Activated CD8-positive, alpha-beta memory T cell treated with anti-CD3 and anti-CD28 coated beads, Interleukin-2, amount 50 U/mL, for 1 hour (primary cell): ENCODE results near the gene TTC28.
"Not testable (repeated sequence)": the region's sequence is repeated elsewhere in the genome, so short reads cannot be mapped to it uniquely, and the experiment has no call there.

Experiments used
- DNase-seq: peaks from one replicate; pipeline ENCODE4 v3.0.0-alpha.2; 2020; ENCODE audit errors: extremely low read depth

The TTC28 gene

DNA sequence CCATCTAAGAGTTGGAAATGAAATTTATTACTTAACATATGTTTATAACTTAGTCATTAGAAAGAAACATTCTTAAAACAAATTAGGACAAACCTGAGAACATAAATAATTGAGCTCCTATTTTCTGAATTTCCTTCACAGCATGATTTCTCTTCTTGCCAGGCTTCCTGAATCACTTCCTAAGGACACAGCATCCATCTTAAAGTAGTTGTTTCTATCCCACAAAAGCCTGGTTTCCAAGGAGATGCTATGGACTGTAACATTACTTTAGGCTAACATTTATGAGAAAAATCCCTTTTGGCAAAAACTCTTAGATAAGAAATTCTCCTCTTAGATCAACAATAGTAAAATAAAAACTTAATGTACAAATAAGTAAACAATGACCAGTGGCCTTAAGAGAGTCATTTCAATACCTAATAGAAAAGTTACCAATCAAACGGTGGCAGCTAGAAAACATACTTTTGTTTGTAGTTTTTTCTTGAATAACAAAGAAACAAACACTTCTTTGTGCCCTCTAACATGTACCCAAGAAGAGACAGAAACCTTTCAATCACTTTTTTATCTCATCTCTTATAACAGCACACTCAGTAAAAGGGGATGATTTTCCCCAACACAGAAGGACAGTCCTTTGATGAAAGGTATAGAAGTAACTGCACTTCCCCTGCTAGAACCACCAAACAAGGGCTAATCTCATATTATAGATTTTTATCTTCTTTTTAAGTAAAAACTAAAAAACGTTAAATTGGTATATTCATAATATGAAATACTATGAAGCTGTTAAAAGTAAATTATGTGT, 74.5 kb downstream of the TTC28 start:
- no peak for DNase-seq

- DNase-seq, result no peak
These were observed 77.7 kb downstream of the TTC28 start for GRCh38 chr22:28601915-28602314.

DNA sequence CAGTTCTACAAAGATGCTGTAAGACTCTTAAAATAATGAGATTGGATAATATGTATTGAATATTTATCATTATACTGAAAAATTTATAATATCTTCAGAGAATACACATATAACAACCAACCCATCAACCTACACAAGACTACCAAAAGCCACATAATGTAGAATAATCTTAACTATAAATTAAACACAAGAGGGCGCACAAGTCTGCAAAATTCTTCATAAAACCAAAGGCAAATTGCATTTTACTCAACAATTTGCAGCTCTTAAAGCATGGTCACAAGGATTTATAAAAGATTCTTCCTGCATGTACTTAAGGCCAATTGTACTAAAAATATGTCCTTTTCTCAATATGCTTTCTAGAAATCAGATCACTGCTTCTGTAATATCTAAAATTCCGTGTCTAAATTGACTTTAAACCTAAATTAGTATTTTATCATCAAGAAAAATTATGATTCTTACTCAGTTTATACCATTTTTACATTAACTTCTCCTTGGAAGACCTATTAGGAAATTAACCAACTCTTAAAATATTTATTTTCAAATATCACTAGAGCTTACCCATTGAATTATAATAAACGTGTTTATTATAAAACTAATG, 79.0 kb downstream of the TTC28 start:
- peak; percentile 12 for DNase-seq

DNA sequence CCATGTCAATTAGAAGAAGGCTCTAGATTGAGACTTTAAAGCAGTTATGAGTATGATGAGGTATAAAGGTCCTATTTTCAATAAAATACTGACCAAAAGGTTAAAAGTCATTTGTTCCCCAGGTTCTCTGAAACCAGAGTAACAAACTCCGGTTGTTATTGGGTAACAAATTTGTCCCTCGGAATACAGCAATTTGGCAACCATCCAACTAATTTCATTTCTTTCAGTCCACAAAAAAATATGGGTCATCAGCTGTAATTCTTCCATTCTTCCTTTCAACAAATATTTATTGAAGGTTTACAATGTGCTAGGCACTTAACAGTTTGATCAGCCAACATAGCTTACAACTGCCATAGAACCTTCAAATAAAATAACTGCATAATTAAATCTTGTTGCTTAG, 79.9 kb downstream of the TTC28 start:
- no peak for DNase-seq

DNA sequence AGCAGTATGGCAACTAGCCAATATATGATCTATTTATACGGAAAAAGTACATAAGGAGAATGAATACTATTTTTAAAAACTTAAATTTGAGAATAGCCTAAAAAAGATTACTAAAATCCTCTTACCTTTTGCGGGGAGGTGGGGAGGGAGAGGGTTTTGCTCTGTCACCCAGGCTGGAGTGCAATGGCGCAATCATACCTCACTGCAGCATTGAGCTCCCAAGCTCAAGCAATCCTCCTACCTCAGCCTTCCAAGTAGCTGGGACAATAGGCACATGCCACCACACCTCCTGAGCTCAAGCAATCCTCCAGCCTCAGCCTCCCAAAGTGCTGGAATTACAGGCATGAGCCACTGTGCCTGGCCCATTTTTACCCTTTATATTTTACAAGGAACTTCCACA, 82.0 kb downstream of the TTC28 start:
- DNase-seq, result no peak

DNA sequence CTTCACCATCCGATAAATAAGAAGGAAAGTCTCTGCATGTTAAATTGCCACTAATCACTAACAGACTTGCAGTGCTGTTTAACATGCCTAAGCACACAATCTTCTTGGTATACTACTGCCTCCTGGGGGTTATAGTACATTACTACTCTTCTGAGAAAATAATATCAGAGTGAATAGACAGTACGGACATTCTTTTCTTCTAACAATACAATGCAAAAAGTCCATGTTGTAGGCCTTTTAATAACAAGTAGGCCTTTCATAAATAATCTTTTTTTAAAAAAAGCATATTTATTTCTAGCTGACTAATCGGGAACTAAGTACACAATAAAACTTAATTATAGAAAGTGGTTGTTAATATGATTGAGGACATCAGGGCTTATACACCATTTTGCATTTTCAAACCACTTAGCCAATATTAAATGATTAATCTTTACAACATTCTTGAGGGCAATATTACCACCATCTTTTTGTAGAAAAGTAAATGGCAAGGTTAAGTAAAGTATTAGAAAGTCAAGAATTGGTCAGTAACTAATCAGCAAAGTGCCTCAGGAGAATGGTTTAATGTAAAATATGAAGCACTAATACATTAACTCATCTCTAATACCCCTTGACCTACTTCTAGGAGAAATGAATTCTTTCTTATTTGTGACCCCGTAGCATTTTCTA, 84.7 kb downstream of the TTC28 start:
- no peak for DNase-seq

DNA sequence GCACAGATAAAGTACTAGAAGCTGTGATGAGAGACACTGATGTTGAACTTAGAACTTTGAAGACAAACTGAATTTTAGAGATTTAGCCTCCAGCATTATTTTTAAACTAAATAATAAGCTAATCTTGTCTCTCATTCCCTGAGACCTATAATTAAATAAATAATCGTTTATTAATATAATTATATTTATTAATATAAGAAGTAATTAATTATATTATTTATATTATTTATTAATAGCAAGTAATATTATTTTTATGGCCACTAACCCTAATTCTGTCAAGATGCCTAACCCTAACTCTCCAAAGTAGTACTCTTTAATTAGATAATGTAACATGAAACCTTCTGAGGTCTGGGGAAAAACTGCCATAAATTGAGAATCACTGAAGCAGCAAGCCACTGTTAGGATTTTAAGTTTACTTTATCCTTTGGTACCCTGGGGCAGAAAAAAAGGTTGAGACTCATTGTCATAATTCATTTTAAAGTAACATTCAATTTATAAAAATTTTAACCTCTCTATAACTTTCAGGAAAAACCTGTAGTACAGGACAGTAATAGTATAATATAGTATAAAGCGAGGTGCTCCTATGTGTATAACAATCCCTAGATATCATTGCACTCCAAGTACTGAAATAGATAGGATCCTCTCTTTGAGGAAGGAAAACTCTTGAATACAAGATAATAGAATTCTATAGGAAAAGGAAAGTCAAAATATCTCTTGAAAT, 85.4 kb downstream of the TTC28 start:
- no peak for DNase-seq

DNA sequence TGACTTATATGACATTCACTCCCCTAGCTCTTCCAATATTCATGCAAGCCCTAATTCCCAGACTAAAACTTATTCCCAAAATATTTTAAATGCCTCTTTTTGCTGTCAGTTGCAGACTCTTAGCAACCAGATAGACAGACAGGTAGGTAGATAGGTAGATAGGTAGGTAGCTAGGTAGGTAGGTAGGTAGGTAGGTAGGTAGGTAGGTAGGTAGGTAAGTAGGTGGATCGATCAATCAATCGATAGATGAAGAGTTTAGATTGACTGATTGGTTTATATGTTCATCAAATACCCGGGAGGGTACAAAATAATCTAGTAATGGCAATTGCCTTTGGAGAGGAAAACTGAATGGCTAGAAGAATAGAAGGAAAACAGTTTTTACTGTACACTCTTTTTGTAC, 86.3 kb downstream of the TTC28 start:
- no peak for DNase-seq

DNA sequence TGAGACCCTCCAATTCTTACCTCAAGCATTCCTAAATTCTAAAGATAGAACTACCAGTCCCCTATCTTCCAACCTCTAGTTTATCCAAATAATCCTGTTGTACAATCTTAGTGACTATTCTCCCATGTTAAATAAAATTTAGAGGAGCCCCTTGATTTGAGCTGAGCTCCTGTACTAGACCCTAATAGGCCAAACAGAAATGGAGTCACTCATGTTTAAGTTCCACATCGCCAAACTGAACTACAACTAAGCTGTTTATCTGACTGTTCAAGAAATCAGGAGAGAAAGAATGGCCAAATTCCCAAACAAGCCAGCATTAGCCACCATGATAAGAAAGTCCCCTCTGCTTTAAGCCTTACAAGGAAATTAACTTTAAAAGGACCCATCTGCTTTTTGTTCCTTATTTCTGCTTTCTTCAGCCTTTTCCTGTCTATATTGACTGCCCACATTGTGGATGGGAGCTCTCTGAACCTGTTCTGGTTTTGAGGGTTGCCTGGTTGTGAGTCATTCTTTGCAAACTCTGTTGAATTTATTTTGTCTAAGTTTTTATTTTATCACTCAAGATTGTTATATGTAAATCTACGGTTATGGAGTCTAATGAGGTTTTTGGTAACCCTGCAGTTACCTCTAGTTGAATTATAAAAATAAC, 90.4 kb downstream of the TTC28 start:
- DNase-seq, result no peak

- DNase-seq, result no peak
These were observed 94.3 kb downstream of the TTC28 start for GRCh38 chr22:28585324-28585723.

GRCh38 chr22:28582806-28583205, 96.8 kb downstream of the TTC28 start:
- no peak for DNase-seq

GRCh38 chr22:28581016-28581415, 98.6 kb downstream of the TTC28 start:
- DNase-seq, result no peak

DNA sequence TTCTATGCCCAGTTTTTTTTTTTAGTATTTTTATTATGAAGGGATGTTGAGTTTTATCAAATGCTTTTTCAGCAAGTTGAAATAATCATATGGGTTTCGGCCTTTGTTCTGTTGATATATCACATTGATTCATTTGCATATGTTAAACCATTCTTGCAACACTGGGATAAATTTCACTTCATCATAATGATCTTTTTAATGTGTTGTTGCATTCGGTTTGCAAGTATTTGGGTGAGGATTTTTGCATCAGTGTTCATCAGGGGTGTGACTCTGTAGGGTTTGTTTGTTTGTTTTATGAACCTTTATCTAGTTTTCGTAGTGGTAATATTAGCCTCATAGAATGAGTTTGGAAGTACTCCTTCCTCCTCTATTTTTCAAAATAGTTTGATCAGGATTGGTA, 103.5 kb downstream of the TTC28 start:
- no peak for DNase-seq

- DNase-seq, result no peak
These were observed 105.4 kb downstream of the TTC28 start for GRCh38 chr22:28574159-28574788.

DNA sequence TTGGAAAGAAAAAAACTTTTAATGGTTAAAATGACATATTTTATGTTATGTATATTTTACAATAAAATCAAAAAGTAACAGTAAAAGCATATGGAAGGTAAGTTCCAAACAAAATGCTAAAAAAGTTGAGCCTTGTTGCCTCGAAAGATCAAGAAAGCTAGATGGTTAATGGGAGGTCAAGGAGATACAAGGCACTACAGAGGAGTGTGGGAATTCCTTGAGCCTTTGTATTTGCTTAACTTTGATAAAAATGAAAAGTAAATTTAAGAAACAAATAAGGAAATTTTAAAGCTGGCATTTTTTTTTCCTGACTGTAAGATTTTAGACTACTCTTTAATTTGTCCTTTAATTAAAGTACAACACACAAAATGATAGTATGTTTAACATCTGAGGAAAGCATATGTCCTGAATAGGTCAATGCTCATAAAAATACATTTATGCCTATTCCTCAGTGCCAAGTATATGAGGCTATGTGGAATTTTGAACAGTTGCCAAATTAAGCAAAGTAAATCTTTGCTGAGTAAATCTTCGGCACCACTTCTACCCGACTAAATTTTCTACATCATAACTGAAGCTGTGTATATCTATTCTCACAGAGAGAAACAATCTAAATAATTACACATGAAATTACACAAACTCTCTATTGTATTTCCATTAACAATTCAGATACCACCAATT, 108.8 kb downstream of the TTC28 start:
- no peak for DNase-seq

DNA sequence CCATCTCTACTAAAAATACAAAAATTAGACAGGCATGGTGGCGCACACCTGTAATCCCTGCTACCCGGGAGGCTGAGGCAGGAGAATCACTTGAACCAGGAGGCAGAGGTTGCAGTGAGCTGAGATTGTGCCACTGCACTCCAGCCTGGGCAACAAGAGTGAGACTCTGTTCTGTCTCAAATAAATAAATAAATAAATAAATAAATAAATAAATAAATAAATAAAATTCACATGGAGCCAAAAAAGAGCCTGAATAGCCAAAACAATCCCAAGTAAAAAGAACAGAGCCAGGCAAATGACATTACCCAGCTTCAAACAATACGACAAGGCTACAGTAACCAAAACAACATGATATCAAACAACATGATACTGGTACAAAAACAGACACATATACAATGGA, 110.7 kb downstream of the TTC28 start:
- DNase-seq, result not testable (repeated sequence)

DNA sequence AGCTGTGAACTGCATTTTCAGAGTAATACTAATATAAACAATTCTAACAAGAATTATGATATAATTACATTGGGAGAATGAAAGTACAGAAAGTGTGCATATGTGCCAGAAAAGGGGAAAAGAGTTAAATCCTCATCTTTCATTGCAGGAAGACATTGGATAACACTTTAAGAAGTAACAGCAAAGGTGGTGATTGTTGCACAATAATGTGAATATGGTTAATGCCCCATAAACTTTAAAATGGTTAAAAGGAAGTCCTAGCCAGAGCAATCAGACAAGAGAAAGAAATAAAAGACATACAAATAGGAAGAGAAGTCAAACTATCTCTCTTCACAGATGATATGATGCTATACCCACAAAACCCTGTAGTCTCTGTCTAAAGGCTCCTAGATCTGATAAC, 111.5 kb downstream of the TTC28 start:
- DNase-seq, result no peak

DNA sequence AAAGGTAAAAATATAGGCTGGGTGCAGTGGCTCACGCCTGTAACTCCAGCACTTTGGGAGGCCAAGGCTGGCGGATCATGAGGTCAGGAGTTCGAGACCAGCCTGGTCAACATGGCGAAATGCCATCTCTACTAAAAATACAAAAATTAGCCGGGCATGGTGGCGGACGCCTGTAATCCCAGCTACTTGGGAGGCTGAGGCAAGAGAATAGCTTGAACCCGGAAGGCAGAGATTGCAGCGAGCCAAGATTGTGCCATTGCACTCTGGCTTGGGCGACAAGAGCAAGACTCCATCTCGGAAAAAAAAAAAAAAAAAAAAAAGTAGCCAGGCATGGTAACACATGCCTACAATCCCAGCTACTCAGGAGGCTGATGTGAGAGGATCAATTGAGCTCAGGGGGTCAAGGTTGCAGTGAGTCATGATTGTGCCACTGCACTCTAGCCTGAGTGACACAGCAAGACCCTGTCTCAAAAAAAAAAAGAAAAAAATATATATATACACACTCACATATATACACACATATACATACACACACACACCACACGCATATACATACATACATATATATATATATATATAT, 112.6 kb downstream of the TTC28 start:
- DNase-seq, result not testable (repeated sequence)

DNA sequence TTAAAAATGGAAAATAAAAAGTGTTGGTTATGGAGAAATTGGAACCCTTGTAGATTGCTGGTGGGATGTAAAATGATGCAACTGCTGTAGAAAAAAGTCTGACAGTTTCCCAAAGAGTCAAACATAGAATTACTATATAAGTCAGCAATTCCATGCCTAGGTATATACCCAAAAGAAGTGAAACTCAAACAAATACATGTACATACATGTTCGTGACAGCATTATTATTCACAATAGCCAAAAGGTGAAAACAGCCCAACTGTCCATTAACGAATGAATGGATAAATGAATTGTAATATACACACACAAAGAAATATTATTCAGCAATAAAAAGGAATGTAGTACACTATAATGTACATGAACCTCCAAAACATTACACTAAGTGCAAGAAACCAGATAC, 116.0 kb downstream of the TTC28 start:
- no peak for DNase-seq

DNA sequence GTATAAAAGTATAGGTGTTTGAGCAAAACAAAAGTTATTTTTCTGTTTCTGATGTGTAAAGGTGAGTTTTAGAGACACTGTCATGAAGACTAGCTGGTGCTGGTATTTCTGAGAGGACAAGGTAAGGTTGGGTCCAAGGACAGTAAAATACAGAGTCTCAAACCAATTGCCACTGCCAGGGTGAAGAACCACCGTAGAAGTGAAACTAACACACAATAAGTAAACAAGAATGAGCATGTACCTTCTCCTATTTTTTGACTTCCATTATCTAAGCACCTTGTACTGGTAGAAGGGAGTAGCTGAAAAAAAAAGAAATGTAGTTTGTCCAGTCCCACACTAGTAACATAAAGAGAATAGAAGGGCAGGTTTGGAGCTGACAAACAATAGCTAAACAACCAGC, 117.3 kb downstream of the TTC28 start:
- no peak for DNase-seq

DNA sequence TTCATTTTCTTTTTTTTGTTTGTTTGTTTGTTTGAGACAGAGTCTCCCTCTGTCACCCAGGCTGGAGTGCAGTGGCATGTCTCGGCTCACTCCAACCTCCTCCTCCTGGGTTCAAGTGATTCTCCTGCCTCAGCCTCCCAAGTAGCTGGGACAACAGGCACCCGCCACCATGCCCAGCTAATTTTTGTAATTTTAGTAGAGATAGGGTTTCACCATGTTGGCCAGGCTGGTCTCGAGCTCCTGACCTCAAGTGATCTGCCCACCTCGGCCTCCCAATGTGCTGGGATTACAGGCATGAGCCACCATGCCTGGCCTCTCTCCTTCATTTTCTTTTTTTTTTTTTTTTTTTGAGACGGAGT, 118.9 kb downstream of the TTC28 start:
- DNase-seq, result not testable (repeated sequence)
